Measurements from ENCODE around the gene CYB5R4. TPM values are rescaled to one million over a fixed set of nuclear protein-coding genes. Genes with fewer than 3 reads are reported as not detected.

CYB5R4 gene
- total RNA-seq, 1 experiment from 2014 or later = 17.5 TPM

GRCh38 chr6:83849127-83849526 is 10.4 kb upstream of the CYB5R4 start:
- Histone ChIP-seq H2BK120ac (ENCODE audit: low read depth, low read length, poor library complexity, severe bottlenecking) (no peak overlapping the region), H3K23me2 (ENCODE audit: insufficient read length, low read depth, low read length, poor library complexity, severe bottlenecking) (peaks cover 7% of the 10 kb centered on the region), H4K91ac (ENCODE audit: insufficient read length, low read depth, low read length) (no peak overlapping the region), H2BK5ac (ENCODE audit: insufficient read length, low read length) (no peak overlapping the region), H2BK15ac (ENCODE audit: low read depth, low read length) (no peak overlapping the region), H3K79me1 (ENCODE audit: insufficient read depth, low read depth, low read length, poor library complexity, severe bottlenecking) (no peaks in the 10 kb centered on the region), H3K4me2 (ENCODE audit: insufficient read depth, insufficient read length, low read length) (no peak overlapping the region), H3K4me1 (ENCODE audit: insufficient read depth, low read length) (no peaks in the 10 kb centered on the region), H3T11ph (ENCODE audit: low read length) (no peak overlapping the region), H3K4ac (ENCODE audit: low read depth, low read length) (no peak overlapping the region), H2BK20ac (ENCODE audit: low read depth, low read length, poor library complexity, severe bottlenecking) (no peak overlapping the region), H3K79me2 (ENCODE audit: insufficient read depth, low read length) (no peaks in the 10 kb centered on the region), H2AFZ (ENCODE audit: low read length) (no peak overlapping the region), H2AK5ac (ENCODE audit: insufficient read length, low read length) (no peak overlapping the region), H3K9me3 (ENCODE audit: control insufficient read depth, low read depth, low read length) (no peaks in the 10 kb centered on the region), H2BK12ac (ENCODE audit: insufficient read length, low read depth, low read length) (no peak overlapping the region), H4K5ac (ENCODE audit: insufficient read length, low read depth, low read length) (no peak overlapping the region), H4K20me1 (ENCODE audit: control insufficient read depth, insufficient read depth, insufficient read length) (no peaks in the 10 kb centered on the region), H3K14ac (ENCODE audit: insufficient read depth, low read length) (no peak overlapping the region), H4K8ac (replicated peaks; ENCODE audit: insufficient read length, low read depth, low read length) (no peak overlapping the region), H3K56ac (ENCODE audit: insufficient read length, low read depth, low read length) (no peak overlapping the region), H3K27me3 (ENCODE audit: insufficient read depth, low read length) (peaks cover 2% of the 10 kb centered on the region; the same call in 1 of the 2 replicates), H3K18ac (ENCODE audit: insufficient read length, low read depth, low read length) (no peak overlapping the region), H3K9ac (ENCODE audit: extremely low read depth, insufficient read length, low read length) (no peak overlapping the region), H3K27ac (ENCODE audit: insufficient read length, low read depth, low read length) (no peak overlapping the region), H3K23ac (ENCODE audit: insufficient read length, low read depth, low read length) (no peak overlapping the region)
- H3K27me3 Mint-ChIP-seq (ENCODE audit: low read depth) = peaks cover 44% of the 10 kb centered on the region
- no peak for TF ChIP-seq CTCF (conservative IDR thresholded peaks at IDR 0.05)
- H3K9me3 Mint-ChIP-seq = no peaks in the 10 kb centered on the region; a peak in 2 of 5 replicates
- WGBS (ENCODE audit: extremely low coverage, insufficient read length, low lambda C conversion rate) = no CpG with 5 or more reads among the region's 2 CpGs
- no peak for DNase-seq
- H3K36me3 Mint-ChIP-seq (ENCODE audit: insufficient read depth in 1 of 3, low read depth in 3 of 3) = no peaks in the 10 kb centered on the region
- no peak overlapping the region for H3K4me3 Mint-ChIP-seq
- no peak overlapping the region for H3K27ac Mint-ChIP-seq
- peaks cover 3 to 5% of the 10 kb centered on the region in 2 experiments for H3K4me1 Mint-ChIP-seq

Data from H9 (cell line).